Duodenal mucosa (tissue), 2 donors: ENCODE measurements around the gene ATG2A.

ENCODE experiments used
- H3K27ac ChIP-seq: one replicate; pipeline ENCODE4 v1.7.0; 2013; ENCODE audit warnings: low read depth, low read length
- H3K27me3 ChIP-seq, 2 donors: one replicate each; pipeline ENCODE4 v1.7.0; 2013; ENCODE audit warnings: low read length in 2 of 2, control low read depth in 1 of 2; ENCODE audit not compliant: insufficient read depth in 2 of 2, control insufficient read depth in 1 of 2
- H3K36me3 ChIP-seq, 2 donors: one replicate each; pipeline ENCODE4 v1.7.0; 2013; ENCODE audit warnings: low read length in 2 of 2, control low read depth in 1 of 2; ENCODE audit not compliant: insufficient read depth in 2 of 2, control insufficient read depth in 1 of 2
- H3K4me1 ChIP-seq, 2 donors: one replicate each; pipeline ENCODE4 v1.7.0; 2013; ENCODE audit warnings: low read length in 2 of 2, control low read depth in 1 of 2; ENCODE audit not compliant: insufficient read depth in 2 of 2, control insufficient read depth in 1 of 2
- H3K4me3 ChIP-seq, 2 donors: one replicate each; pipeline ENCODE4 v1.7.0; 2013; ENCODE audit warnings: low read length in 2 of 2, low read depth in 1 of 2
- H3K9ac ChIP-seq, 2 donors: one replicate each; pipeline ENCODE4 v1.7.0; 2013; ENCODE audit warnings: low read length in 2 of 2, low read depth in 1 of 2
- H3K9me3 ChIP-seq, 2 donors: one replicate each; pipeline ENCODE4 v1.7.0; 2013; ENCODE audit warnings: low read length in 2 of 2, control low read depth in 1 of 2; ENCODE audit not compliant: control insufficient read depth in 1 of 2

ATG2A gene

DNA sequence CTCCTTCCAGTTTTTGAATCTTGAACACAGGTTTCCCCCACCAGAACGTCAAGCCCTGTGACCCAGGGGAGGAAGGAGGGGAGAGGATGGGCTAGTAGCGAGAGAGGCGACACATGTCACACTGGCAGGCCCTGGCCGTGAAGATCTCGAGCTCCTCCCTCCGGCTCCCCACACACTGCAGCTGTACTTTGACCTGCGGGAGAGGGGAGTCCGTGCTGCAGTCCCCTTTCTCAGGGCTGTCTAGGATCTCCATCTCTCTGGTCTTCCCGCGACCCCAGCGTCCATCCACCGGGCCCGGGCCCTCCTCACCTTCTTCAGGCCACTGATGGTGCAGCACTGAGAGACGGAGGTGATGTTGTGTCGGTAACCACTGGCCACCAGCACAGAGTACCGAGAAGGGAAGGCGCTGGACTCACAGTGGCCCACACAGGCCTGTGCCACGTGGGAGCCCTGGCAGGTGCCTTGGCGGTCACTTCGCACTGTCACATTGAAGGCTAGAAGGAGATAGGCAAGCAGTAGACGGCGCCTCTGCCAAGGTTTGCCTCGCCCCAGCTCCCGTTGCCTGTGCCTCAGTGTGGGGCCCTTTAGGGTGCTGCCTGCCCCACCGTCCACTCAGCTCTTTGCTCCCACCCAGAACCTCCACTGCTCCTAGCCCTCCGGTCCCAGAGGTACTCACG, 17.8 kb upstream of the ATG2A start:
- H3K27me3 ChIP-seq: no peaks in the 10 kb centered on the region
- H3K4me3 ChIP-seq: no peak overlapping the region
- H3K9ac ChIP-seq: no peak overlapping the region
- H3K4me1 ChIP-seq: peaks cover 0 to 9% of the 10 kb centered on the region in 2 donors
- H3K9me3 ChIP-seq: no peaks in the 10 kb centered on the region
- peaks cover 22 to 42% of the 10 kb centered on the region in 2 donors for H3K36me3 ChIP-seq
- no peak overlapping the region for H3K27ac ChIP-seq

DNA sequence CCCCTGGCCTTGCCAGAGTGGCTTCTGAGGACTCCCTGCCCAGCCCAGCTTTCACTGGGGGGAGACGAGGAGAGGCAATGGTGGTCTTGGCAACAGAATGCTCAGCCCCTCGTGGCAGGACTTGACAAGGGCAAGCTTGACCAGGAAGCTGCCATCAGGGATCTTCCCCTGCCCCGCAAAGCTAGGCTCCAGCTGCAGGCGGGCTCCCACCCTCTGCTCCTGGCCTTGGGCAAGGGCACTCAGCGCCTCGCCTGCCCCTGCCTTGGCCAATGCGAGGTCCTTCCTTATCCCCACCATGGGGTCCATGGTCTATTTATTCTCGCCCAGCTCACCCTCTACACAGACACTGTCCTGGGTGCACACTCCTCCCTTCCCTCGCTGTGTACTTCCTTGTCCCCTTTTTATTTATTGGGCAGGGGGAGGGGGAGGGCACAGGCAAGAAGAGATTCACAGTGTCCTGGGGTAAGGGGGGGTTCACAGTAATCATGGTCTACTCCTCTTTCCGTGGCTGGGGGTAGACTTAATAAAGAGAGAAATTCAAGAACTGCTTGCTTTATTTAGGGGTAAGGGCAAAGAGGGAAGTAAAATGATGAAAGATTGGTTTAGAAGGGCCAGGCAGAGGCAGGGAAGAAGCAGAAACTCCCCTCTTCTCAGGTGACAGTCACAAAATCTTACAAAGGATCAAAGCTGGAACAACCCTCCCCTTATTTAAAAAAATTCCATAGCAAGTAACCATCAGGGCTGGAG, 17.1 kb upstream of the ATG2A start:
- H3K4me1 ChIP-seq: peaks cover 0 to 9% of the 10 kb centered on the region in 2 donors
- no peak overlapping the region for H3K9ac ChIP-seq
- H3K9me3 ChIP-seq: no peaks in the 10 kb centered on the region
- no peak overlapping the region for H3K27ac ChIP-seq
- no peaks in the 10 kb centered on the region for H3K27me3 ChIP-seq
- peaks cover 24 to 47% of the 10 kb centered on the region in 2 donors for H3K36me3 ChIP-seq
- no peak overlapping the region for H3K4me3 ChIP-seq

- no peaks in the 10 kb centered on the region for H3K27me3 ChIP-seq
Observed at GRCh38 chr11:64933213-64933934, 16.4 kb upstream of the ATG2A start.

GRCh38 chr11:64932324-64932723, 15.3 kb upstream of the ATG2A start:
- Histone ChIP-seq H3K36me3 (peaks cover 29 to 53% of the 10 kb centered on the region in 2 donors), H3K4me3 (no peak overlapping the region), H3K4me1 (peaks cover 0 to 9% of the 10 kb centered on the region in 2 donors), H3K27me3 (no peaks in the 10 kb centered on the region), H3K9ac (no peak overlapping the region), H3K27ac (no peak overlapping the region), H3K9me3 (no peaks in the 10 kb centered on the region)

More at GRCh38 chr11:64933213-64933934, 16.4 kb upstream of the ATG2A start:
- H3K36me3 ChIP-seq: peaks cover 24 to 49% of the 10 kb centered on the region in 2 donors
- no peak overlapping the region for H3K9ac ChIP-seq
- peaks cover 0 to 9% of the 10 kb centered on the region in 2 donors for H3K4me1 ChIP-seq
- no peak overlapping the region for H3K27ac ChIP-seq
- H3K4me3 ChIP-seq: no peak overlapping the region
- H3K9me3 ChIP-seq: no peaks in the 10 kb centered on the region

- Histone ChIP-seq H3K4me3 (no peak overlapping the region), H3K4me1 (peaks cover 0 to 9% of the 10 kb centered on the region in 2 donors), H3K36me3 (peaks cover 29 to 53% of the 10 kb centered on the region in 2 donors), H3K27me3 (no peaks in the 10 kb centered on the region), H3K27ac (no peak overlapping the region), H3K9me3 (no peaks in the 10 kb centered on the region), H3K9ac (no peak overlapping the region)
Observed at GRCh38 chr11:64931290-64931689, 14.3 kb upstream of the ATG2A start.

- peaks cover 29 to 53% of the 10 kb centered on the region in 2 donors for H3K36me3 ChIP-seq
- H3K4me3 ChIP-seq: no peak overlapping the region
- H3K27ac ChIP-seq: no peak overlapping the region
- H3K4me1 ChIP-seq: peaks cover 7 to 14% of the 10 kb centered on the region in 2 donors
- no peak overlapping the region for H3K9ac ChIP-seq
- H3K9me3 ChIP-seq: no peaks in the 10 kb centered on the region
- no peaks in the 10 kb centered on the region for H3K27me3 ChIP-seq
Observed at GRCh38 chr11:64930340-64930739, 13.3 kb upstream of the ATG2A start.

DNA sequence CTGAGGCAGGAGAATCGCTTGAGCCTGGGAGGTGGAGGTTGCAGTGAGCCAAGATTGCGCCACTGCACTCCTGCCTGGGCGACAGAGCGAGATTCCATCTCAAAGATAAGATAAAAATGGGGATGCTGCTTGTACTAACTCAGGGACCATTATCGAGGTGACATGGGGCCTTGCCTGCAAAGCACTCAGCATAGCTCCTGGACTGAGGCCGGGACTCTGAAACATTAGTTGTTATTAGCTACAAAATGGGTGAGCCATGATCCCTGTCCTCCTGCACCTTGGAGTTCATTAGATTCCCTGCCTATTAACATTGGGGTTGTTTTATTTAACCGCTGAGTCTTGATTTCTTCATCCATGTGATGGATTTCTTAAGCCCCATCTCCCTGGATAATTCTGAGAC, 12.6 kb upstream of the ATG2A start:
- Histone ChIP-seq H3K4me1 (peaks cover 9 to 10% of the 10 kb centered on the region in 2 donors), H3K36me3 (peaks cover 29 to 53% of the 10 kb centered on the region in 2 donors), H3K27me3 (no peaks in the 10 kb centered on the region), H3K9ac (no peak overlapping the region), H3K4me3 (no peak overlapping the region), H3K9me3 (no peaks in the 10 kb centered on the region), H3K27ac (no peak overlapping the region)

- Histone ChIP-seq H3K9me3 (no peaks in the 10 kb centered on the region), H3K27ac (no peak overlapping the region), H3K9ac (no peak overlapping the region), H3K4me1 (peaks cover 7 to 14% of the 10 kb centered on the region in 2 donors), H3K27me3 (no peaks in the 10 kb centered on the region), H3K36me3 (peaks cover 29 to 49% of the 10 kb centered on the region in 2 donors), H3K4me3 (no peak overlapping the region)
Observed at GRCh38 chr11:64928957-64929356, 11.9 kb upstream of the ATG2A start.

GRCh38 chr11:64926689-64927088, 9.7 kb upstream of the ATG2A start:
- H3K27ac ChIP-seq: no peak overlapping the region

More at GRCh38 chr11:64926689-64927088, 9.7 kb upstream of the ATG2A start:
- H3K4me3 ChIP-seq: no peak overlapping the region
- H3K36me3 ChIP-seq: peaks cover 20 to 28% of the 10 kb centered on the region in 2 donors
- no peaks in the 10 kb centered on the region for H3K9me3 ChIP-seq
- no peaks in the 10 kb centered on the region for H3K27me3 ChIP-seq
- H3K4me1 ChIP-seq: peaks cover 11 to 20% of the 10 kb centered on the region in 2 donors
- no peak overlapping the region for H3K9ac ChIP-seq
